MM.1S (cell line): ENCODE measurements around the gene XK.

Experiments used
- DNase-seq: peaks from one replicate; pipeline ENCODE4 v3.0.0-alpha.2; 2015
- H2AFZ ChIP-seq: fragments of 300-600 bp; sonication (generic); 2 replicates; pipeline ENCODE4 v1.6.0; 2016; ENCODE audit warnings: antibody characterized with exemption, low read length
- H3F3A ChIP-seq: fragments of 300-600 bp; sonication (generic); 2 replicates; pipeline ENCODE4 v1.6.1; 2016; ENCODE audit warnings: mild to moderate bottlenecking, antibody characterized with exemption, low read length, moderate library complexity, mixed read lengths; ENCODE audit not compliant: insufficient read depth
- H3K27ac ChIP-seq: fragments of 300-600 bp; sonication (generic); 2 replicates; pipeline ENCODE4 v1.5.1; 2016; ENCODE audit warnings: mild to moderate bottlenecking, low read length
- H3K27me3 ChIP-seq: fragments of 300-600 bp; sonication (generic); replicated peaks from 2 replicates; pipeline ENCODE4 v1.6.0; 2016; ENCODE audit warnings: low read length; ENCODE audit not compliant: insufficient read depth
- H3K36me3 ChIP-seq: fragments of 300-600 bp; sonication (generic); replicated peaks from 2 replicates; pipeline ENCODE4 v1.6.1; 2016; ENCODE audit warnings: mild to moderate bottlenecking, low read length, mixed read lengths; ENCODE audit not compliant: insufficient read depth
- H3K4me1 ChIP-seq: fragments of 300-600 bp; sonication (generic); 2 replicates; pipeline ENCODE4 v1.6.1; 2016; ENCODE audit warnings: low read length, mixed read lengths
- H3K4me2 ChIP-seq: fragments of 300-600 bp; sonication (generic); 2 replicates; pipeline ENCODE4 v1.6.0; 2016; ENCODE audit warnings: low read depth, low read length
- H3K4me3 ChIP-seq: fragments of 300-600 bp; sonication (generic); 2 replicates; pipeline ENCODE4 v1.5.1; 2016; ENCODE audit warnings: low read length, mixed read lengths
- H3K79me2 ChIP-seq: fragments of 300-600 bp; sonication (generic); 2 replicates; pipeline ENCODE4 v1.6.1; 2016; ENCODE audit warnings: mixed run types, low read length, mixed read lengths
- H3K9ac ChIP-seq: fragments of 300-600 bp; sonication (generic); 2 replicates; pipeline ENCODE4 v1.6.1; 2016; ENCODE audit warnings: low read length, mixed read lengths
- H3K9me2 ChIP-seq: fragments of 300-600 bp; sonication (generic); replicated peaks from 2 replicates; pipeline ENCODE4 v1.6.1; 2016; ENCODE audit warnings: mild to moderate bottlenecking, low read length, mixed read lengths; ENCODE audit not compliant: insufficient read depth
- H3K9me3 ChIP-seq: fragments of 300-600 bp; sonication (generic); replicated peaks from 2 replicates; pipeline ENCODE4 v1.6.1; 2016; ENCODE audit warnings: mild to moderate bottlenecking, low read length, mixed read lengths; ENCODE audit not compliant: insufficient read depth
- H4K20me1 ChIP-seq: fragments of 300-600 bp; sonication (generic); 2 replicates; pipeline ENCODE4 v1.6.1; 2016; ENCODE audit warnings: mild to moderate bottlenecking, low read length, moderate library complexity, mixed read lengths; ENCODE audit not compliant: insufficient read depth
- CTCF ChIP-seq: fragments of 300-600 bp; sonication (generic); IDR thresholded peaks from 2 replicates; pipeline ENCODE4 v1.5.1; 2016; ENCODE audit warnings: antibody characterized with exemption, low read length, mixed read lengths
- EZH2 ChIP-seq: fragments of 300-600 bp; sonication (generic); optimal IDR thresholded peaks from 2 replicates; pipeline ENCODE3; 2017; ENCODE audit warnings: low read depth, mild to moderate bottlenecking, antibody characterized with exemption, low read length, mixed read lengths
- EZH2phosphoT487 ChIP-seq: fragments of 300-600 bp; sonication (generic); IDR thresholded peaks from 2 replicates; pipeline ENCODE4 v1.6.1; 2018; ENCODE audit warnings: antibody characterized with exemption, low read length

The XK gene

GRCh38 chrX:37686996-37687395, 1.4 kb downstream of the XK start:
- H3K27ac ChIP-seq: peak overlapping the region; percentile 88; the same call in 1 of the 2 replicates
- H3K79me2 ChIP-seq: no peaks in the 10 kb centered on the region

GRCh38 chrX:37690119-37690518, 4.5 kb downstream of the XK start:
- Histone ChIP-seq H3K4me2 (no peak overlapping the region), H3K9ac (no peak overlapping the region), H3K4me1 (peaks cover 8% of the 10 kb centered on the region), H4K20me1 (no peaks in the 10 kb centered on the region), H3K79me2 (no peaks in the 10 kb centered on the region), H3K4me3 (no peak overlapping the region), H3K9me2 (no peaks in the 10 kb centered on the region), H3K27me3 (no peaks in the 10 kb centered on the region), H2AFZ (no peak overlapping the region), H3K27ac (no peak overlapping the region), H3K36me3 (no peaks in the 10 kb centered on the region), H3K9me3 (no peaks in the 10 kb centered on the region), H3F3A (peaks cover 10% of the 10 kb centered on the region; the same call in 1 of the 2 replicates)
- no peak for DNase-seq
- TF ChIP-seq EZH2phosphoT487 (no peak), CTCF (no peak), EZH2 (no peak)

More at GRCh38 chrX:37686996-37687395, 1.4 kb downstream of the XK start:
- H3K36me3 ChIP-seq: no peaks in the 10 kb centered on the region
- no peak for TF ChIP-seq EZH2
- no peak for TF ChIP-seq EZH2phosphoT487
- TF ChIP-seq CTCF: no peak
- no peak overlapping the region; the same call in 1 of the 2 replicates for H3K9ac ChIP-seq
- peaks cover 31% of the 10 kb centered on the region for H3K4me1 ChIP-seq
- H3K9me2 ChIP-seq: no peaks in the 10 kb centered on the region
- no peak for DNase-seq
- peak overlapping the region; percentile 55; the same call in 1 of the 2 replicates for H3K4me2 ChIP-seq
- no peaks in the 10 kb centered on the region for H3K9me3 ChIP-seq
- peaks cover 21% of the 10 kb centered on the region for H3F3A ChIP-seq
- H4K20me1 ChIP-seq: no peaks in the 10 kb centered on the region
- no peaks in the 10 kb centered on the region for H3K27me3 ChIP-seq
- H2AFZ ChIP-seq: no peak overlapping the region
- H3K4me3 ChIP-seq: no peak overlapping the region

- Histone ChIP-seq H3K4me2 (no peak overlapping the region), H3K27ac (no peak overlapping the region), H3F3A (no peaks in the 10 kb centered on the region), H3K9me3 (no peaks in the 10 kb centered on the region), H3K9ac (no peak overlapping the region), H4K20me1 (no peaks in the 10 kb centered on the region), H3K9me2 (no peaks in the 10 kb centered on the region), H3K4me3 (no peak overlapping the region), H3K36me3 (no peaks in the 10 kb centered on the region), H3K79me2 (no peaks in the 10 kb centered on the region), H3K27me3 (no peaks in the 10 kb centered on the region), H2AFZ (no peak overlapping the region), H3K4me1 (no peaks in the 10 kb centered on the region)
- no peak for DNase-seq
- TF ChIP-seq EZH2phosphoT487 (no peak), EZH2 (no peak)
Measured at GRCh38 chrX:37692918-37693317, 7.3 kb downstream of the XK start.

GRCh38 chrX:37697169-37697760, 11.7 kb downstream of the XK start:
- no peak for DNase-seq
- Histone ChIP-seq H3K4me1 (no peaks in the 10 kb centered on the region), H3K36me3 (no peaks in the 10 kb centered on the region), H2AFZ (no peak overlapping the region), H3K9me3 (no peaks in the 10 kb centered on the region), H3F3A (no peaks in the 10 kb centered on the region), H3K9me2 (no peaks in the 10 kb centered on the region), H3K79me2 (no peaks in the 10 kb centered on the region), H3K4me3 (no peak overlapping the region), H3K4me2 (no peak overlapping the region), H4K20me1 (no peaks in the 10 kb centered on the region), H3K27ac (no peak overlapping the region), H3K9ac (no peak overlapping the region), H3K27me3 (no peaks in the 10 kb centered on the region)
- TF ChIP-seq EZH2 (no peak), CTCF (no peak), EZH2phosphoT487 (no peak)
